HepG2 (cell line): ENCODE results near the gene PRRT2. TPM values are rescaled to one million over a fixed set of nuclear protein-coding genes. Genes with fewer than 3 reads are reported as not detected.
A peak's percentile ranks its signal among the peaks of the same experiment; 100 is the strongest.

Source experiments
- CAMTA2 ChIP-seq: sonication (generic); formaldehyde crosslinking; IDR thresholded peaks from 2 replicates; pipeline ENCODE4 v1.4.0; 2020; ENCODE audit warnings: mild to moderate bottlenecking, missing genetic modification reagents, borderline replicate concordance
- DBP ChIP-seq: sonication (generic); formaldehyde crosslinking; IDR thresholded peaks from 2 replicates; pipeline ENCODE4 v1.4.0; 2020; ENCODE audit warnings: missing genetic modification reagents; ENCODE audit errors: not compliant biosample characterization
- HMGXB4 ChIP-seq, 2 experiments: sonication (generic) in 1 of 2; formaldehyde crosslinking in 1 of 2; IDR thresholded peaks; 2 replicates each; pipeline versions ENCODE4 v1.4.0 to v1.6.1; 2018 to 2020; ENCODE audit warnings: missing genetic modification reagents in 2 of 2, borderline replicate concordance in 1 of 2, low read depth in 1 of 2, mild to moderate bottlenecking in 1 of 2, missing biosample characterization in 1 of 2
- KAT7 ChIP-seq: IDR thresholded peaks from 2 replicates; pipeline ENCODE4 v1.6.1; 2018; ENCODE audit warnings: borderline replicate concordance, missing compliant biosample characterization
- KLF13 ChIP-seq: sonication (generic); formaldehyde crosslinking; IDR thresholded peaks from 2 replicates; pipeline ENCODE4 v1.4.0; 2020; ENCODE audit warnings: mild to moderate bottlenecking, missing genetic modification reagents
- MBD4 ChIP-seq: IDR thresholded peaks from 2 replicates; pipeline ENCODE4 v1.6.1; 2012; ENCODE audit warnings: low read length, inconsistent platforms, borderline replicate concordance
- NONO ChIP-seq, 2 experiments: fragments of 450-650 bp in 1 of 2; sonication (generic) in 1 of 2; formaldehyde crosslinking in 1 of 2; IDR thresholded peaks in 1 of 2; conservative IDR thresholded peaks in 1 of 2; 2 replicates each; pipeline versions ENCODE4 v1.6.1 to v1.8.0; 2017 to 2022; ENCODE audit warnings: mild to moderate bottlenecking in 1 of 2, missing genetic modification reagents in 1 of 2, moderate library complexity in 1 of 2
- NR1H2 ChIP-seq: sonication (generic); formaldehyde crosslinking; IDR thresholded peaks from 2 replicates; pipeline ENCODE4 v1.8.1; 2022; ENCODE audit warnings: low read depth, missing genetic modification reagents, borderline replicate concordance
- PHF8 ChIP-seq: sonication (generic); formaldehyde crosslinking; IDR thresholded peaks from 2 replicates; pipeline ENCODE4 v1.5.0; 2020; ENCODE audit warnings: missing genetic modification reagents
- POGK ChIP-seq: sonication (generic); formaldehyde crosslinking; conservative IDR thresholded peaks from 2 replicates; pipeline ENCODE4 v1.8.0; 2022; ENCODE audit warnings: mild to moderate bottlenecking, moderate library complexity, missing genetic modification reagents
- RFXANK ChIP-seq: IDR thresholded peaks from 2 replicates; pipeline ENCODE4 v1.6.1; 2016
- RORA ChIP-seq: sonication (generic); formaldehyde crosslinking; IDR thresholded peaks from 2 replicates; pipeline ENCODE4 v1.5.0; 2020; ENCODE audit warnings: mild to moderate bottlenecking, missing genetic modification reagents, moderate library complexity
- SIN3A ChIP-seq: IDR thresholded peaks from 2 replicates; pipeline ENCODE4 v1.6.1; 2011; ENCODE audit warnings: low read depth, mild to moderate bottlenecking, control low read depth, low read length, borderline replicate concordance
- SNAPC2 ChIP-seq: sonication (generic); formaldehyde crosslinking; IDR thresholded peaks from 2 replicates; pipeline ENCODE4 v1.8.1; 2022; ENCODE audit warnings: mild to moderate bottlenecking, missing genetic modification reagents
- STAT6 ChIP-seq: sonication (generic); formaldehyde crosslinking; IDR thresholded peaks from 2 replicates; pipeline ENCODE4 v1.4.0; 2020; ENCODE audit warnings: missing genetic modification reagents, mild to moderate bottlenecking, borderline replicate concordance
- TEAD2 ChIP-seq: sonication (generic); formaldehyde crosslinking; IDR thresholded peaks from 2 replicates; pipeline ENCODE4 v1.9.0; 2021; ENCODE audit warnings: missing genetic modification reagents
- ZBTB21 ChIP-seq: sonication (generic); formaldehyde crosslinking; IDR thresholded peaks from 2 replicates; pipeline ENCODE4 v1.4.0; 2020; ENCODE audit warnings: missing genetic modification reagents
- ZNF205 ChIP-seq: IDR thresholded peaks from 2 replicates; pipeline ENCODE4 v1.6.1; 2018; ENCODE audit warnings: missing biosample characterization, missing genetic modification reagents
- polyA plus RNA-seq, 8 experiments: library from polyadenylated mRNA; depleted of rRNA in 3 of 8; stranded (reverse) in 7 of 8; unstranded in 1 of 8; fragments of >200 nt; fragmentation: Illumina TruSeq in 4 of 8; extraction: Trizol in 4 of 8; gene quantifications; 2 replicates each; pipeline versions ENCODE4 v1.2.1 to v1.2.3, GENCODE V29; 2011 to 2016; ENCODE audit warnings: low read depth in 4 of 8, missing spikeins in 1 of 8, mixed read lengths in 1 of 8; ENCODE audit not compliant: insufficient read depth in 1 of 8
- total RNA-seq, 5 experiments: library from RNA; depleted of rRNA; stranded (reverse); fragments of >200 nt; fragmentation: Illumina TruSeq; extraction: Trizol; gene quantifications; 2 replicates each; pipeline ENCODE4 v1.2.3, GENCODE V29; 2016; ENCODE audit warnings: low read depth in 1 of 5
- TF ChIP-seq, protein P1 (sequence below): sonication (generic); formaldehyde crosslinking; IDR thresholded peaks from 2 replicates; pipeline ENCODE4 v1.5.1; 2020; ENCODE audit warnings: missing genetic modification reagents, mild to moderate bottlenecking, borderline replicate concordance

Gene PRRT2
- total and polyA plus RNA-seq, 2 of the 13 experiments (the other 11 are each of a cell fraction or from before 2014, with no cell fraction given) = 0.51 to 1.1 TPM

GRCh38 chr16:29862383-29862883 lies 50.4 kb downstream of the PRRT2 start (continued):
- TF ChIP-seq, protein P1, sequence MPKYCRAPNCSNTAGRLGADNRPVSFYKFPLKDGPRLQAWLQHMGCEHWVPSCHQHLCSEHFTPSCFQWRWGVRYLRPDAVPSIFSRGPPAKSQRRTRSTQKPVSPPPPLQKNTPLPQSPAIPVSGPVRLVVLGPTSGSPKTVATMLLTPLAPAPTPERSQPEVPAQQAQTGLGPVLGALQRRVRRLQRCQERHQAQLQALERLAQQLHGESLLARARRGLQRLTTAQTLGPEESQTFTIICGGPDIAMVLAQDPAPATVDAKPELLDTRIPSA (CRISPR knock-in tag) = no peak
- no peak for TF ChIP-seq SNAPC2 (CRISPR knock-in tag)
- peak; percentile 49; the same call in 1 of the 2 replicates for TF ChIP-seq TEAD2 (CRISPR knock-in tag)
- 0 out of 2 replicates have a peak, but pooled peaks have one; percentile 69 for TF ChIP-seq NR1H2 (CRISPR knock-in tag)
- no peak for TF ChIP-seq SIN3A
- no peak for TF ChIP-seq NONO (IDR thresholded peaks at IDR 0.05)
- TF ChIP-seq NONO (CRISPR knock-in tag; conservative IDR thresholded peaks at IDR 0.05) = 0 out of 2 replicates have a peak, but pooled peaks have one; percentile 2
- no peak for TF ChIP-seq KLF13
- 0 out of 2 replicates have a peak, but pooled peaks have one; percentile 5 for TF ChIP-seq ZNF205
- no peak for TF ChIP-seq PHF8 (CRISPR knock-in tag)
- no peak for TF ChIP-seq DBP (CRISPR knock-in tag)
- TF ChIP-seq RORA (CRISPR knock-in tag) = no peak
- 0 out of 2 replicates have a peak, but pooled peaks have one; percentile 38 for TF ChIP-seq KAT7 (CRISPR knock-in tag)
- peak; percentile 19 to 49; a peak in 1 of 4 replicates for TF ChIP-seq HMGXB4 (CRISPR knock-in tag; IDR thresholded peaks at IDR 0.05; ENCODE audit: borderline replicate concordance in 1 of 2, low read depth in 1 of 2)
- 0 out of 2 replicates have a peak, but pooled peaks have one; percentile 8 for TF ChIP-seq STAT6
- no peak for TF ChIP-seq POGK (CRISPR knock-in tag)
- TF ChIP-seq CAMTA2 (CRISPR knock-in tag) = peak; percentile 37; the same call in 1 of the 2 replicates
- TF ChIP-seq ZBTB21 (CRISPR knock-in tag) = no peak
- no peak for TF ChIP-seq RFXANK (CRISPR knock-in tag)
- no peak for TF ChIP-seq MBD4
